Spleen (tissue), 7 donors: Measurements from ENCODE around the gene SV2C.

Experiments used
- POLR2A ChIP-seq, 3 donors: fragments of 450-650 bp; IDR thresholded peaks; one replicate each; pipeline ENCODE4 v1.5.1; 2017; ENCODE audit warnings: antibody characterized with exemption in 3 of 3, mild to moderate bottlenecking in 1 of 3
- POLR2AphosphoS5 ChIP-seq, 3 donors: sonication (generic); formaldehyde crosslinking; IDR thresholded peaks; one replicate each; pipeline ENCODE4 v1.5.1; 2017; ENCODE audit warnings: antibody characterized with exemption in 3 of 3
- TF ChIP-seq, protein P1 (sequence below), 11 experiments: fragments of 200-600 bp in 7 of 11; fragments of 450-650 bp in 4 of 11; sonication (generic) in 4 of 11; IDR thresholded peaks in 8 of 11; conservative IDR thresholded peaks in 3 of 11; 1 replicate in 7 of 11; 2 replicates in 4 of 11; pipeline versions ENCODE4 v1.4.0 to v1.8.0; 2016 to 2021; ENCODE audit warnings: antibody characterized with exemption in 11 of 11, inconsistent platforms in 4 of 11, mild to moderate bottlenecking in 1 of 11
- donor health status: DM: no; HTN: no; CAD: no; lungs with moderate emphysema.
- donor health status: DM: no; HTN: no; CAD: no.
- donor health status: DM: no; HTN: no; CAD: no.

DNA sequence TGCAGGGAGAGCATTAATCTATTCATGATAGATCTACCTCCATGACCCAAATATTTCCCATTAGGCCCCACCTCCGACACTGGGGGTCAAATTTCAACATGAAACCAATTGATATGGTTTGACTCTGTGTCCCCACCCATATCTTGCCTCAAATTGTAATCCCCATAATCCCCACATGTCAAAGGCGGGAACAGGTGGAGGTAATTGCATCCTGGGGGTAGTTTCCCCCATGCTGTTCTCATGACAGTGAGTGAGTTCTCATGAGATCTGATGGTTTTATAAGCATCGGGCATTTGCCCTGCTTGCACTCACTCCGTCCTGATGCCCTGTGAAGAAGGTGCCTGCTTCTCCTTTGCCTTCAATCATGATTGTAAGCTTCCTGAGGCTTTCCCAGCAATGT, 153.5 kb downstream of the SV2C start:
- TF ChIP-seq, protein P1, sequence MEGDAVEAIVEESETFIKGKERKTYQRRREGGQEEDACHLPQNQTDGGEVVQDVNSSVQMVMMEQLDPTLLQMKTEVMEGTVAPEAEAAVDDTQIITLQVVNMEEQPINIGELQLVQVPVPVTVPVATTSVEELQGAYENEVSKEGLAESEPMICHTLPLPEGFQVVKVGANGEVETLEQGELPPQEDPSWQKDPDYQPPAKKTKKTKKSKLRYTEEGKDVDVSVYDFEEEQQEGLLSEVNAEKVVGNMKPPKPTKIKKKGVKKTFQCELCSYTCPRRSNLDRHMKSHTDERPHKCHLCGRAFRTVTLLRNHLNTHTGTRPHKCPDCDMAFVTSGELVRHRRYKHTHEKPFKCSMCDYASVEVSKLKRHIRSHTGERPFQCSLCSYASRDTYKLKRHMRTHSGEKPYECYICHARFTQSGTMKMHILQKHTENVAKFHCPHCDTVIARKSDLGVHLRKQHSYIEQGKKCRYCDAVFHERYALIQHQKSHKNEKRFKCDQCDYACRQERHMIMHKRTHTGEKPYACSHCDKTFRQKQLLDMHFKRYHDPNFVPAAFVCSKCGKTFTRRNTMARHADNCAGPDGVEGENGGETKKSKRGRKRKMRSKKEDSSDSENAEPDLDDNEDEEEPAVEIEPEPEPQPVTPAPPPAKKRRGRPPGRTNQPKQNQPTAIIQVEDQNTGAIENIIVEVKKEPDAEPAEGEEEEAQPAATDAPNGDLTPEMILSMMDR (IDR thresholded peaks at IDR 0.05 in 8 of 11, conservative IDR thresholded peaks at IDR 0.05 in 3 of 11) = no peak
- TF ChIP-seq POLR2A (IDR thresholded peaks at IDR 0.05) = no peak
- TF ChIP-seq POLR2AphosphoS5 (IDR thresholded peaks at IDR 0.05) = no peak
